ENCODE measurements around the gene RNF141. TPM values are rescaled to one million over a fixed set of nuclear protein-coding genes. Genes with fewer than 3 reads are reported as not detected.

The RNF141 gene
- total RNA-seq, 6 experiments from 2014 or later: 41.9 to 55.8 (median 55.1) TPM

DNA sequence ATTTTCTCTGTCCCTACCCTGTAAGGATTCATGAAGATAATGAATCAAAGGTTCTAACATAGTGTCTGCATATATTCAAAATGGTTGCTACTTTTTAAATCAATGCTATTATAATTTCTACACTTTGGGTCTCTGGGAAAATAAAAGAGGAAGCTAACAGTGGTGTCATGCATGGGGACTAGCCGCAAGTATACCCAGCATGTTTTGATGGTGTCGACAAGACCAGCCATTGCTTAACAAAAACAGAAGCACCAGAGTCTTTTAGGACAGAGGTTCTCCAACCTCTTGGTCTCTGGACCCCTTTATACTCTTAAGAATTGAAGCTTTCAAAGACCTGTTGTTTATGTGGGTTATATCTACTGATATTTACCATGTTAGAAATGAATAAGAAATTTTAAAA is 37.8 kb downstream of the RNF141 start:
- H3K4me3 Mint-ChIP-seq: no peak overlapping the region
- peaks cover 15% of the 10 kb centered on the region for H3K36me3 Mint-ChIP-seq (ENCODE audit: low read depth)
- no peak overlapping the region for H3K27ac Mint-ChIP-seq
- H3K9me3 Mint-ChIP-seq: no peaks in the 10 kb centered on the region
- peaks cover 10% of the 10 kb centered on the region; the same call in 1 of the 2 replicates for H3K4me1 Mint-ChIP-seq (ENCODE audit: low read depth)
- no peak for DNase-seq
- H3K27me3 Mint-ChIP-seq (ENCODE audit: insufficient read depth): no peaks in the 10 kb centered on the region; the same call in 1 of the 2 replicates
- TF ChIP-seq, protein P1, sequence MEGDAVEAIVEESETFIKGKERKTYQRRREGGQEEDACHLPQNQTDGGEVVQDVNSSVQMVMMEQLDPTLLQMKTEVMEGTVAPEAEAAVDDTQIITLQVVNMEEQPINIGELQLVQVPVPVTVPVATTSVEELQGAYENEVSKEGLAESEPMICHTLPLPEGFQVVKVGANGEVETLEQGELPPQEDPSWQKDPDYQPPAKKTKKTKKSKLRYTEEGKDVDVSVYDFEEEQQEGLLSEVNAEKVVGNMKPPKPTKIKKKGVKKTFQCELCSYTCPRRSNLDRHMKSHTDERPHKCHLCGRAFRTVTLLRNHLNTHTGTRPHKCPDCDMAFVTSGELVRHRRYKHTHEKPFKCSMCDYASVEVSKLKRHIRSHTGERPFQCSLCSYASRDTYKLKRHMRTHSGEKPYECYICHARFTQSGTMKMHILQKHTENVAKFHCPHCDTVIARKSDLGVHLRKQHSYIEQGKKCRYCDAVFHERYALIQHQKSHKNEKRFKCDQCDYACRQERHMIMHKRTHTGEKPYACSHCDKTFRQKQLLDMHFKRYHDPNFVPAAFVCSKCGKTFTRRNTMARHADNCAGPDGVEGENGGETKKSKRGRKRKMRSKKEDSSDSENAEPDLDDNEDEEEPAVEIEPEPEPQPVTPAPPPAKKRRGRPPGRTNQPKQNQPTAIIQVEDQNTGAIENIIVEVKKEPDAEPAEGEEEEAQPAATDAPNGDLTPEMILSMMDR (IDR thresholded peaks at IDR 0.05): no peak

DNA sequence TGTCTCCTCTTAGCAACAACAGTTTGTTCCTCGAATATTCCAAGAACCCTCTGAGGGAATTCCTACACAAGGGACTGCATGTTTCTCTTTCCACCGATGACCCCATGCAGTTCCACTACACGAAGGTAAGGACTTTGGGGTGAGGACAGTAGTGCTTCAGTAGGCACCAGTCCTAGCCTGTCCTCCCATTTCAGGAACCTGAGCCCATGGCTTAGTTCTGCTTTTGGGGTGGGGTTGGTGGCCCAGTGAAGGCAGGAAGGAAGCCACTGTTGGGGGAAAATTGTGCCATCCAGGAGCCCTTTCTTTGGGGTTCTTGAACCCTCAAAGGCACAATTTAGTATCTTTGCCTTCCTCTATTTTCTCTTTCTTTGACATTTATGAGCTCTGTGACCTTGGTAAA is 38.2 kb downstream of the RNF141 start:
- Mint-ChIP-seq H3K9me3 (no peaks in the 10 kb centered on the region), H3K4me3 (no peak overlapping the region), H3K36me3 (ENCODE audit: low read depth) (peaks cover 19% of the 10 kb centered on the region), H3K27ac (no peak overlapping the region), H3K4me1 (ENCODE audit: low read depth) (peaks cover 10% of the 10 kb centered on the region; the same call in 1 of the 2 replicates), H3K27me3 (ENCODE audit: insufficient read depth) (no peaks in the 10 kb centered on the region; the same call in 1 of the 2 replicates)
- TF ChIP-seq, protein P1 (IDR thresholded peaks at IDR 0.05): no peak
- no peak for DNase-seq

DNA sequence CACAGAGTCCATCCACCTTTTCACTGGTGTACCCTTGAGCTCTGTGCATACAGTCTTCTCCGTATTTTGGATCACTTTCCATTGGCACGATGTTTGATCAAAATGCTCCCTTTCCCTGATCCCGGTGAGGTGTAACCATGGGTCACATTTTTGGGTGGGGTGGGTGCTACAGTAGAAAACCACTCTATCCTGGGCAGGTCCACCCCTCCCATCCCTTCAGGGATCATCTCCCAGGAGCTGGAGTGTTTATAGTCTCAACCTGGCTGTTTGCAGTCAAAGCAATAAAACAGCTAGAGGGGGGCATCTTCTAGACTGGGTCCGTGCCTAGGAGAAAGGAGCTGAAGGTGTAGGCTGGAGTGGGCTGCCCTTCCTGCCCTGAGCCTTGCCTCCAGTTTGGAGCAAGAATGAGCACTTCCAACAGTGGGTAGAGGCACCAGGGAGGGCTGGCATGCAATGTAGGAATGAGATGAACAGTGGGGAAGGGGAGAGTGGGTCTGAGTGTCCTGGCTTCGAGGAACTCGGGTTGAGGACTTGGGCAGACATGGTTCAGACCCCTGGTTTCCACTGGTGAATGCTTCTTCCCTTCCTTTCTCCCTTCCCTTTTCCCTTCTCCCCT is 38.8 kb downstream of the RNF141 start:
- Mint-ChIP-seq H3K36me3 (ENCODE audit: low read depth) (peaks cover 24% of the 10 kb centered on the region), H3K27ac (no peak overlapping the region), H3K4me3 (no peak overlapping the region), H3K9me3 (no peaks in the 10 kb centered on the region), H3K27me3 (ENCODE audit: insufficient read depth) (no peaks in the 10 kb centered on the region; the same call in 1 of the 2 replicates), H3K4me1 (ENCODE audit: low read depth) (peaks cover 10% of the 10 kb centered on the region; the same call in 1 of the 2 replicates)
- DNase-seq: no peak
- TF ChIP-seq, protein P1 (IDR thresholded peaks at IDR 0.05): no peak

DNA sequence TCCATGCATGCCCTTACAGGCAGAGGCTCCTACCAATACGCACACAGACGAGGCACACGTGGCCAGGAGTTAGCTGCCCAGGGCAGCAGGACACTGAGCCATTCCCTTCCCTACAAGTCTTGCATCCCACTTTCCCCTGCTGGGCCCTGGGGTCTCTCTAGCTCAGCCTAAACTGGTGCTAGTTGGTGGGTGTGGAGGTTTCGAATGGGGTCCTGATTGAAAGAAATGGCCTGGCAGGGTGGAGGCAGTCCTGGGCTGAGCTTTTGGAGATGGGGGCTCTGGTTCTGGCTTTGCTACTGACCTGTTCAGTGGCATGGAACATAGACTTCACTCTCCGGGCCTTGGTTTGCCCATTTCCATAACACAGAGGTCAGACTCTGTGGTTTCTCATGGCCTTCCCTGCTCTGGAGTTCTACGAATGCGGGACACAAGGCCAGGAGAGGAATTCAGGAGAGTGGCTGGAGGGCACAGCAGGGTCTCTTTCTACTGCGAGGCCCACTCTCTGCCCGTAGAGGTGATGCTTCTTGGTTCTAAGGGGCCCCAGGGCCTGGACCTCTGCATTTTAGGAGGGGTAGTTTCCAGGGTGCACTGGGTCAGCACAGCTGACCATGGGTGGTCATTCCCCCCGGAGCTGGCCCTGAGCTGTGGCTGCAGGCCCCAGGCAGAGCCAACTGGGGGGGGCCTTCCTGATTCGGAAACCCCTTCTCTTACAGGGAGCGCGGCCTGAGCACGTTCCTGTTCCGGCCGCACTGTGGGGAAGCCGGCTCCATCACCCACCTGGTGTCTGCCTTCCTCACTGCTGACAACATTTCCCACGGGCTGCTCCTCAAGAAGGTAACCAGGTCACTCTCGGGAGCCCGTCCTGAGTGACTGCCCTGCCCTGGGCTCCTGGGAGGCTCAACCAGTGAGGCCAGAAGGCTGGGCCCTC is 40.0 kb downstream of the RNF141 start:
- H3K27me3 Mint-ChIP-seq (ENCODE audit: insufficient read depth): no peaks in the 10 kb centered on the region; the same call in 1 of the 2 replicates
- H3K9me3 Mint-ChIP-seq: no peaks in the 10 kb centered on the region
- H3K4me1 Mint-ChIP-seq (ENCODE audit: low read depth): peaks cover 10% of the 10 kb centered on the region; the same call in 1 of the 2 replicates
- no peak overlapping the region for H3K27ac Mint-ChIP-seq
- H3K36me3 Mint-ChIP-seq (ENCODE audit: low read depth): peaks cover 30% of the 10 kb centered on the region
- DNase-seq: no peak
- TF ChIP-seq, protein P1 (IDR thresholded peaks at IDR 0.05): no peak
- H3K4me3 Mint-ChIP-seq: no peak overlapping the region

DNA sequence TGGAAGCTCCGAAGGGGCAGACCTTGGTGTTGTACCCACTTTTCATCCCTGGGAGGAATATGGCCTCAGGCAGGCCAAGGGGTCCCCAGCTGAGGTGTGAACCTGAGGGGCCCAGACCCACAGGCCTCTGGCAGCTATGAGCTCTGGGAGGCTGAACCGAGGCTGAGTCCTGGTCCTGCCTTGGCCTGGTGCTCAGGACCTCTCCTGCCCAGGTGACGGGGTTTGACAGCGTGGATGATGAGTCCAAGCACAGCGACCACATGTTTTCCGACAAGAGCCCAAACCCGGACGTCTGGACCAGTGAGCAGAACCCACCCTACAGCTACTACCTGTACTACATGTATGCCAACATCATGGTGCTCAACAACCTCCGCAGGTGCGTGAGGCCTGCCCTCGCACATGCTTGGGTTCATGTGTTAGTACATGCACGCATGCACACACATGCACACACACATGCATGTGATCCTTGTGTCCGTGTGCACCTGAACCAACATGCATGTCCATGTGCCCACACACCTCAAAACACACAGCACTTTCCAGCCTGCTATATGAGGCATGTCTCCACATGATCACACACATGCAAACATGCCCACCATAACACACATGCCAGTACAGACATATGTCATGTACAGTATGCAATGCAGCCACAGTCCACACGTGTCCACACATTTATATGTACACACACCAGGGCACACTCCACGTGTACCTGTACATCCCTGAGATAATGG is 40.9 kb downstream of the RNF141 start:
- Mint-ChIP-seq H3K4me1 (ENCODE audit: low read depth) (peaks cover under 1% of the 10 kb centered on the region; the same call in 1 of the 2 replicates), H3K27ac (no peak overlapping the region), H3K9me3 (no peaks in the 10 kb centered on the region), H3K4me3 (no peak overlapping the region), H3K36me3 (ENCODE audit: low read depth) (peaks cover 30% of the 10 kb centered on the region), H3K27me3 (ENCODE audit: insufficient read depth) (no peaks in the 10 kb centered on the region; the same call in 1 of the 2 replicates)
- no peak for DNase-seq
- TF ChIP-seq, protein P1 (IDR thresholded peaks at IDR 0.05): no peak

All from HFFc6 (cell line).